Measurements from ENCODE around the gene TXNDC2.
"Not testable (repeated sequence)": the region's sequence is repeated elsewhere in the genome, so short reads cannot be mapped to it uniquely, and the experiment has no call there.

TXNDC2 gene

GRCh38 chr18:9887992-9888391 lies 2.2 kb downstream of the TXNDC2 start:
- DNase-seq = no peak

- no peak for DNase-seq
Observed at GRCh38 chr18:9890196-9890595, 4.4 kb downstream of the TXNDC2 start.

- DNase-seq = no peak
Observed at GRCh38 chr18:9890957-9891356, 5.2 kb downstream of the TXNDC2 start.

DNA sequence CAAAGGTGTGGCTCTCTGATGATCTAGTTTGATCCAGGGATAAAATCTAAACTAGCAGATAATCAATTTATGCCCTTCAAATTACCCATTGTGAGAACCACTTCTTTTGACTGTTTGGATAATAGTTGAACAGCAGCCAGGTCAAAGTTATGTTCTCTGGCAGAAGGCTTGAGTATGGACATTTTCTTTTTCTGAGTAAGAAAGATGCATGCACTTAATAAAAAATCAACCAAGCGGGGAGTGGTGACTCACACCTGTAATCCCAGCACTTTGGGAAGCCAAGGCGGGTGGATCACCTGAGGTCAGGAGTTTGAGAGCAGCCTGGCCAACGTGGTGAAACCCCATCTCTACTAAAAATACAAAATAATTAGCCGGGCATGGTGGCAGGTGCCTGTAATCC lies 5.7 kb downstream of the TXNDC2 start:
- DNase-seq = not testable (repeated sequence)

DNA sequence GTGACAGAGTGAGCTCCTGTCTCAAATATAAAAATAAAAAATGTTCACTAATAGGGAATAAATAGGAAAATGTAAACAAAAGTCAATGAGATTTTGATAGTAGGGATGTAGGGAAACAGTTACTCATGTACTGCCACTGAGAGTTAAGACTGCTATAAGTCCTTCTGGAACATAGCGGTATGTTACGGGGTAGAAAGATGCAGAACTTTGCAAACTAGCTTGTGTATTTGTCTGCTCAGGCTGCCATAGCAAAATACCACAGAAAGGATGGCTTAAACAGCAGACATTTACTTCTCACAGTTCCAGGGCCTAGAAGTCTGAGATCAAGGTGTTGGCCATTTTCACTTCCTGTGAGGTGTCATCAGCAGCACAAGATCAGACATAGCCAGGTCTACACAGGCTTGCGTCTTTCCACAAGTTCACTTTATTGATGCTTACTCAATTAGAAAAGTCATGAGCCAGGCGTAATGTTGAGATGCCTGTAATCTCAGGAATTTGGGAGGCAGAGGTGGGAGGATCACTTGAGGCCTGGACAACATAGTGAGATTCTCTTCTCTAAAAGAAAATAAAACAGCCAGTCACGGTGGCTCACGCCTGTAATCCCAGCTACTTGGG lies 8.8 kb downstream of the TXNDC2 start:
- DNase-seq = no peak

DNA sequence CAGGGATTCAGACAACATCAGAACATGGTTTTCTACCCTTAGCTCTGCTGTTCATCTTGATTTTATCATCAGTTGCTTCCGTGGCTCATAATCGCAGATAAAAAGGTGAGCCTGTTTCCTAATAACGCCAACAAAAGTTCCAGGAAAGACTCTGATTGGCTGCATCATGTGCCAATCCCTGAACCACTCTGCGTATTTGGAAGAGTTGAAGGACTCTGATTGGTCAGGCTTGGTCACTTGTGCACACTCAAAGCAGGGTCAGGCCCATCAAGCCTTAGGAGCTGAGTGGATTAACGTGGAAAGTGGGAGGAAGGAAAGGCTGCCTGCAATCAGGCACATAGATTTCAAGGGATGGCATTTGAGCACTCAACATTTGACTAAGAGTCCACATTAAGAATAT lies 11.4 kb downstream of the TXNDC2 start:
- no peak for DNase-seq

- not testable (repeated sequence) for DNase-seq
Observed at GRCh38 chr18:9897787-9898291, 12.1 kb downstream of the TXNDC2 start.

DNA sequence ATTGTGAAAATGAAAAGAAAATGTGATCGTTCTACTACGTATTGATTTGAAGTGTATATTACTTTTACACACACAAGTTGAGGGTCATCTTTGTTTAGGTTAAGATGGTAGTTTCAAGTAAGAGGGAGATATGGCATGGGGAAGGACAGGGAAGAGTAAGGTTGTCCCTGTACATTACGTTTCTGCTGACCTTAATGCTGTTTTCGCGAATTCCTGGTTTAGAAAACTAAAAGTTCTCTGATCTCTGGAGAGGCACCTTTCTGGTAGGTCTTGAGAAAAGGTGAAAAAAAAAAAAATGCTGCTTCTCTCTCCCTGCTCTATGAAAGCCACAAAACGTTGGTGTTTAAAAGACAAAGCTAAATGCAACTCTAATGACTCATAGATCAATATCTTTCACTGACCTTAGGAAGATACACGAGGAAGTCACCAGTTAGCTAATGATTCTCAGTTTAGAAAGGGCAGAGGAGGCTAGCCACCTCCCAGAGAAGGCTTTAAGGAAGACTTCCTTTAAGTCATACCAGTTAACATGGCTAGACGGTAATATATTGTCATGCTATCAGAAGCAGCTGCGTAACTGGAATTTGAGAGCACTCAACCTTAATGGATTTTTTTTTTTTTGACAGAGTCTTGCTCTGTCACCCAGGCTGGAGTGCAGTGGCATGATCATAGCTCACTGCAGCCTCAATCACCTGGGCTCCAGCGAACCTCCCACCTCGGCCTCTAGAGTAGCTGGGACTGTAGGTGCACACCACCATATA lies 13.2 kb downstream of the TXNDC2 start:
- DNase-seq = no peak

DNA sequence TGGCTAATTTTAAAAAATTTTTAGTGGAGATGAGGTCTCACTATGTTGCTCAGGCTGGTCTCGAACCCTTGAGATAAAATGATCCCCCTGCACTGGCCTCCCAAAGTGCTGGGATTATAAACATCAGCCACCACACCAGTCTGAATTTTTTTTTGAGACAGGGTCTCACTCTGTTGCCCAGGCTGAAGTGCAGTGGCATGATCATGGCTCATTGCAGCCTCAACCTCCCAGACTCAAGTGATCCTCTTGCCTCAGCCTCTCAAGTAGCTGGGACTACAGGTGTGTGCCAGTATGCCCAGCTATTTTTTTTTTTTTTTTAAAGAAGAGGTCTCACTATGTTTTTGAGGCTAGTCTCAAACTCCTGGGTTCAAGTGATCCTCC lies 13.8 kb downstream of the TXNDC2 start:
- not testable (repeated sequence) for DNase-seq

DNA sequence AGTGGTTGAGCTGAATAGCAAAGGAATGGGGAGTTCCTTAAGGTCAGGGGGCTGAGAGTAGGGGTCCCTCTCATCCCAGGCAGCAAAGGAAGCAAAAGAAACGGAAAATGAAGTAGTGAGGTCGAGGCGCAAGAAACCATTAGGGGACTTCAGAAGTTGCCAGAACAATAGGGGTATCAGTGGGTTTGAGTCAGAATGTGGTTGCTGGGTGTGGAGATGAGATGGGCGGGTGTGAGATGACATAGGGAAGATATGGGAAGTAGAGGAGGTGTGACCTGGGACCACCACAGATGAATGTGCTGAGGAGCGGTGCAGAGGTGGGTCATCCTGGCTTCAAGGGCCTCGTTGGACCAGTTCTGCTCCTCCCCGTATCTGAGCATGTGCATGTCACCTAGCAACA lies 14.9 kb downstream of the TXNDC2 start:
- no peak for DNase-seq

DNA sequence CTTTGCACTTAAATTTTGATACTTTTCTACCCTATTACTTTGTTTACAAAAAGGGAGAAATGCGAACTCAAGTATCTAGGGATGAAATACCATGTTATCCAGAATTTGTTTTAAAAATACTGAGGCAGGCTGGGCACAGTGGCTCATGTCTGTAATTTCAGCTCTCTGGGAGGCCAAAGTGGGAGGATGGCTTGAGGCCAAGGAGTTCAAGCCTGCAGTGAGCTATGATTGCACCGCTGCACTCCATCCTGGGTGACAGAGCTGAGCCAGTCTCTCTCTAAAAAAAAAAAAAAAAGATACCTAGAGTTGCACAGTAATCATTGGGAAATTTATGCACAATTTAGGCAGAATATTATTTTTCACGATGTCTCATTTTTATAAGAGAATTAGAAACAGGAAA lies 15.6 kb downstream of the TXNDC2 start:
- DNase-seq = no peak

- not testable (repeated sequence) for DNase-seq
Observed at GRCh38 chr18:9902264-9902663, 16.5 kb downstream of the TXNDC2 start.

GRCh38 chr18:9902832-9903231 lies 17.1 kb downstream of the TXNDC2 start:
- no peak for DNase-seq

- DNase-seq = no peak
Observed at GRCh38 chr18:9905401-9905922, 19.7 kb downstream of the TXNDC2 start.

GRCh38 chr18:9906481-9906880 lies 20.7 kb downstream of the TXNDC2 start:
- DNase-seq = no peak

- DNase-seq = no peak
Observed at GRCh38 chr18:9907867-9908266, 22.1 kb downstream of the TXNDC2 start.

DNA sequence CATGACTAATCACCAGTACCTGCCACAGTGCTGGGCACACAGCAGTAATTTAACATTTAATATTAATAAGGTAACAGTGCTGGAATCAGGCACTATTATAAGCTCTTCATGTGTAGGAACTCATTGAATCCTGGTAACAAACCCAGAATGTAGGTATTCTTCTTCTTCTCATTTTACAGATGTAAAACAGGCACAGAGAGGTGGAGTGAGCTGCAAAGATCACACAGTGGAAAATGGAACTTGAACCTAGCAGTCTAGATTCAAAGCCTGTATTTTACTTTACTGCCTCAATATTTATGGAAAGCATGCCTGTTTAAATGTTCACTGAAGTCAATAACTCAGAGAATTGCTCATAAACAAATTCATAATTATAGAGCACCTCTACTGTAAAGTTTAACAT lies 24.3 kb downstream of the TXNDC2 start:
- no peak for DNase-seq

GRCh38 chr18:9910661-9911060 lies 24.9 kb downstream of the TXNDC2 start:
- DNase-seq = no peak

- no peak for DNase-seq
Observed at GRCh38 chr18:9911226-9911625, 25.5 kb downstream of the TXNDC2 start.

GRCh38 chr18:9912285-9912684 lies 26.5 kb downstream of the TXNDC2 start:
- DNase-seq = not testable (repeated sequence)

DNA sequence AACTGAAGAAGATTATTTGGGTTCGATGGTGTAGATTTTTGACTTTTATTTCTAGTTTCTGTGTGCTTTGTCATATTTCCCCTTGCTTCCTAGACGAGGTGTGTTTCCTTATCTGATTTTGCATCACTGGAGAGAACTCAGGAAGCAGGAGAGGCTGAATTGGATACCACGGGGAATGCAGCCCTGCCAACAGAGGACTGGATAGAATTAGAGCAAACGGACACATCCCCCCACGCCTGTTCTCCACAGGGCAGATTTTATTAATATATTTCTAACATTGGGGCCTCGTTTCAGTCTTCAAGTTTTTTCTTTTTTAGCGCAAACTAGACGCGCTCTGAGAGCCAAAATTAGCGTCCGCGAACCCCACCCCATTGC lies 27.4 kb downstream of the TXNDC2 start:
- DNase-seq = no peak

DNA sequence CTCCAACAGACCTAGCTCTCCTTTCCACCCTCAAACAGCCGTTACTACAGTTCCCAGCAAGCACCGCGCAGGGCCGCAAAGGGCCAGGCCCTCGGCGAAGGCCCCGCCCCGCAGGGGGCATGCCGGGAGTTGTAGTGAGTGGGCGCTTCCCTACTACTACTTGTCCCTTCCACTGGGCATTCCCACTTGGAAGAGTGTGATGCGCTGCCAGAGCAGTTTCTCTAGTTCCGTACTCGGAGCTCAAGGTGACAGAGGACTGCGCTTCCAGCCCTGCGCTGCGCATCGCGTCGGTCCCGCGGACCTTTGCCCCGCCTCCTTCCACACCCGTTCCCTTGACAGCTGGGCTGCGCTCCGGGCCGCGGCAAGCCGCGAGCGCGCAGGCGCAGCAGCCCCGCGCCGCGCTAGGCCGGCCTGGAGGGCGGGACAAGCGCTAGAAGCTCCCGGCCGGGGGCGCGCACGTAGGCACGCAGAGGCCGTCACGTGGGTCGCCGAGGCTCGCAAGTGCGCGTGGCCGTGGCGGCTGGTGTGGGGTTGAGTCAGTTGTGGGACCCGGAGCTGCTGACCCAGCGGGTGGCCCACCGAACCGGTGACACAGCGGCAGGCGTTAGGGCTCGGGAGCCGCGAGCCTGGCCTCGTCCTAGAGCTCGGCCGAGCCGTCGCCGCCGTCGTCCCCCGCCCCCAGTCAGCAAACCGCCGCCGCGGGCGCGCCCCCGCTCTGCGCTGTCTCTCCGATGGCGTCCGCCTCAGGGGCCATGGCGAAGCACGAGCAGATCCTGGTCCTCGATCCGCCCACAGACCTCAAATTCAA lies 28.0 kb downstream of the TXNDC2 start, which contains the start of gene VAPA:
Gene VAPA (plus strand): TSS at position 491 of the 808 bp plus-strand sequence. CDS start 241 bp downstream, at position 732.
- DNase-seq = peak; percentile 91

GRCh38 chr18:9914334-9914583 lies 28.5 kb downstream of the TXNDC2 start:
- no peak for DNase-seq

Measured in stimulated activated naive CD4-positive, alpha-beta T cell treated with Interleukin-2 at 50 U/mL for 16 hours (primary cell).